CD4-positive, alpha-beta T cell (primary cell): Measurements from ENCODE around the gene CMSS1. TPM values are rescaled to one million over a fixed set of nuclear protein-coding genes. Genes with fewer than 3 reads are reported as not detected.
A peak's percentile ranks its signal among the peaks of the same experiment; 100 is the strongest.

Source experiments
- ATAC-seq: fragments of 200-7000 bp; cut with Tn5 transposase; one replicate; pipeline ENCODE4 v1.10.0; 2022; ENCODE audit warnings: mild to moderate bottlenecking; ENCODE audit not compliant: poor library complexity
- CTCF ChIA-PET: fragments of 350-600 bp; sonication (Branson Sonifier 250); formaldehyde crosslinking; loops from one replicate; lab custom pipeline; 2021; ENCODE audit warnings: antibody characterized with exemption, inconsistent platforms; lab: Charles Lee
- POLR2A ChIA-PET: fragments of 350-600 bp; sonication (Branson Sonifier 250); formaldehyde crosslinking; loops from one replicate; lab custom pipeline; 2021; ENCODE audit warnings: antibody characterized with exemption, inconsistent platforms; lab: Charles Lee
- DNase-seq, 14 experiments: peaks; one replicate each; pipeline ENCODE4 v3.0.0-alpha.2; 2013 to 2020; ENCODE audit warnings: mixed read lengths in 2 of 14
- H3K27ac ChIP-seq, 2 donors: one replicate each; pipeline versions ENCODE4 v1.5.1 to v1.7.0; 2013; ENCODE audit warnings: low read length in 2 of 2, low read depth in 1 of 2, mild to moderate bottlenecking in 1 of 2
- H3K27me3 ChIP-seq, 2 experiments: 1 replicate in 1 of 2; 2 replicates in 1 of 2; pipeline versions ENCODE4 v1.6.1 to v1.7.0; 2013; ENCODE audit warnings: low read length in 2 of 2, control low read depth in 1 of 2, mild to moderate bottlenecking in 1 of 2, moderate library complexity in 1 of 2; ENCODE audit not compliant: insufficient read depth in 2 of 2, control insufficient read depth in 1 of 2
- H3K36me3 ChIP-seq: one replicate; pipeline ENCODE4 v1.6.1; 2013; ENCODE audit warnings: low read length, control low read depth; ENCODE audit not compliant: insufficient read depth
- H3K4me1 ChIP-seq: one replicate; pipeline ENCODE4 v1.6.1; 2013; ENCODE audit warnings: low read length, control low read depth; ENCODE audit not compliant: insufficient read depth
- H3K4me3 ChIP-seq: one replicate; pipeline ENCODE4 v1.5.1; 2013; ENCODE audit warnings: mild to moderate bottlenecking, low read length, moderate library complexity
- H3K9me3 ChIP-seq, 2 experiments: 1 replicate in 1 of 2; 2 replicates in 1 of 2; pipeline versions ENCODE4 v1.6.1 to v1.7.0; 2013; ENCODE audit warnings: low read length in 2 of 2, mild to moderate bottlenecking in 2 of 2, control low read depth in 1 of 2, moderate library complexity in 1 of 2; ENCODE audit not compliant: control insufficient read depth in 1 of 2, insufficient read depth in 1 of 2
- H3K27ac Mint-ChIP-seq: one replicate; pipeline ENCODE4 v1.8.0; 2020; ENCODE audit warnings: mixed read lengths
- H3K27me3 Mint-ChIP-seq: one replicate; pipeline ENCODE4 v1.8.0; 2021; ENCODE audit warnings: mixed read lengths
- H3K36me3 Mint-ChIP-seq: one replicate; pipeline ENCODE4 v1.8.0; 2021; ENCODE audit warnings: low read depth, mixed read lengths
- H3K4me1 Mint-ChIP-seq: one replicate; pipeline ENCODE4 v1.8.0; 2021; ENCODE audit warnings: low read depth, mixed read lengths
- H3K4me3 Mint-ChIP-seq: one replicate; pipeline ENCODE4 v1.8.0; 2020; ENCODE audit warnings: mild to moderate bottlenecking, mixed read lengths
- H3K9me3 Mint-ChIP-seq: one replicate; pipeline ENCODE4 v1.8.0; 2020; ENCODE audit warnings: mixed read lengths
- CTCF ChIP-seq: fragments of 200-600 bp; IDR thresholded peaks from one replicate; pipeline ENCODE4 v1.8.0; 2022; ENCODE audit warnings: antibody characterized with exemption, mild to moderate bottlenecking
- intact Hi-C, 2 experiments: fragments of 100-400 bp; cut with DNase I in 1 of 2; cut with micrococcal nuclease in 1 of 2; formaldehyde crosslinking; loops; one replicate each; pipeline versions ENCODE4 v1.15.1 to v1.9.0; 2023 to 2025; cut with DNase I, micrococcal nuclease
- polyA plus RNA-seq, 2 donors: library from polyadenylated mRNA; unstranded; fragments of 120-200 nt; gene quantifications; one replicate each; pipeline ENCODE4 v1.2.1, GENCODE V29; 2013
- total RNA-seq, 174 experiments: library from RNA in 2 of 174; stranded (reverse) in 2 of 174; gene quantifications; one replicate each; pipeline ENCODE4 v1.2.3 and lab custom pipeline; 2021 to 2026

CMSS1 gene
- total RNA-seq (10 to 100 TPM; 12.2 TPM), total RNA-seq (lab: John Stamatoyannopoulos, UW) (9.2 to 166 (median 21.4) reads per million in 172 experiments)
- 16.4 TPM for polyA plus RNA-seq (2013, experiment 1 of 2)
- 17.4 TPM for polyA plus RNA-seq (2013, experiment 2 of 2)

DNA sequence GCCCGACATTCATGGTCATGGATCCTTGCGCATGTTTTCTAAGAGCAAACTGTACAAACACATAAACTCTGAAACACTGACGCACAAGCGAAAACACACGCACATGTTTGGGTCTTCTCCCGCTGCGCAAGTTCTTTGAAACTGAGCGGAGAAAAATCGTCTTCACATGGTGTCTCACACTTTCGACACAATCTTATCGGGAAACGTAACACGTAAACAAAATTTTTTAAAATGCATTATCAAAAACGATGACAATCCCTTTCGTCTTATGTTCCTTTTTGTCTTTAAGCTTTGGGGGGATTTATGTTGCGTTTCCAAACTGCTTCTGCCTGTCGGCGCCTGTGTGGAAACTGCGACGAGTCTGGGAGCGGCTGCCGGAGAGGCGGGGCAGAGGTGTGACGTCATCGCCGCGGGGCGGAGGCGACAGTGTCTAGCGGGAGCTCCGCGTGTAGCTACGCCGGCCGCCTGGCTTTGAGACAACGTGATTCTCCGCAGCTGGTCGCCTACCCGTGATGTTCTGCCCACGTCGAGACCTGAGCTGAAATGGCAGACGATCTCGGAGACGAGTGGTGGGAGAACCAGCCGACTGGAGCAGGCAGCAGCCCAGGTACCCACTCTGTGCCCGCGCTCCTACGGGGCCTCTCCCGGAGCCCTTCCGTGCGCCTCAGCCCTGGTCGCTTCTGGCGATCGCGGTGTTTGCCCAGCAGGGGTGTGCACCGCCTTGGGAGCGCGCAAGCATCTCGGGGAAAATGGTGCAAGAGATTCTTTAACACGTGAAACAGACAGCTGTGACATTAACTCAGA, at the start of gene CMSS1:
Gene CMSS1, plus strand, starts transcription at position 426 of the 804 bp plus-strand sequence.
- no peaks in the 10 kb centered on the region for H3K36me3 ChIP-seq
- Mint-ChIP-seq H3K27me3 (no peaks in the 10 kb centered on the region), H3K9me3 (no peaks in the 10 kb centered on the region), H3K27ac (peak within 1 kb of the TSS; percentile 100), H3K36me3 (peaks cover 21% of the 10 kb centered on the region), H3K4me3 (peak within 1 kb of the TSS; percentile 97), H3K4me1 (peaks cover 48% of the 10 kb centered on the region)
- peak; percentile 90 to 98 (median 96) for DNase-seq
- H3K9me3 ChIP-seq: no peaks in the 10 kb centered on the region
- ATAC-seq: peak; percentile 80
- CTCF ChIA-PET: interaction anchor here (1.4 to 2.4 kb wide), 3 partner anchors 10 to 251 kb away, joined by 4 to 11 read pairs (median 6); no protein-coding TSS in a partner anchor
- H3K4me1 ChIP-seq: peaks cover 15% of the 10 kb centered on the region
- TF ChIP-seq CTCF: no peak
- intact Hi-C loops: loop anchor here (1.0 to 10.0 kb wide), 11 partner anchors 15 to 1295 kb away; partner anchors contain the start of genes CLDND1 (in 2 of the 2), DCBLD2 (in 2 of the 2), LNP1 (in 2 of the 2) and TOMM70 (in 2 of the 2)
- peak within 1 kb of the TSS; percentile 71 for H3K4me3 ChIP-seq
- no peaks in the 10 kb centered on the region for H3K27me3 ChIP-seq
- POLR2A ChIA-PET: interaction anchor here (0.6 to 1.7 kb wide), 12 partner anchors 10 to 1859 kb away, joined by 3 to 21 read pairs (median 4); partner anchors contain the start of genes CPOX, DCBLD2, LNP1 and TBC1D23
- peak within 1 kb of the TSS; percentile 76 to 86 for H3K27ac ChIP-seq

GRCh38 chr3:99768126-99768525, 49.5 kb upstream of the CMSS1 start:
- no peaks in the 10 kb centered on the region for H3K27me3 Mint-ChIP-seq
- Histone ChIP-seq H3K4me3 (no peak overlapping the region), H3K9me3 (no peaks in the 10 kb centered on the region), H3K4me1 (no peaks in the 10 kb centered on the region), H3K36me3 (no peaks in the 10 kb centered on the region), H3K27ac (no peak overlapping the region), H3K27me3 (no peaks in the 10 kb centered on the region)
- H3K4me1 Mint-ChIP-seq: no peaks in the 10 kb centered on the region
- DNase-seq: no peak
- intact Hi-C loops: no loop called here
- no peaks in the 10 kb centered on the region for H3K36me3 Mint-ChIP-seq
- ChIA-PET POLR2A (no interaction called here), CTCF (no interaction called here)
- H3K9me3 Mint-ChIP-seq: no peaks in the 10 kb centered on the region
- no peak overlapping the region for H3K4me3 Mint-ChIP-seq
- no peak overlapping the region for H3K27ac Mint-ChIP-seq
- no peak for ATAC-seq
- TF ChIP-seq CTCF: no peak

DNA sequence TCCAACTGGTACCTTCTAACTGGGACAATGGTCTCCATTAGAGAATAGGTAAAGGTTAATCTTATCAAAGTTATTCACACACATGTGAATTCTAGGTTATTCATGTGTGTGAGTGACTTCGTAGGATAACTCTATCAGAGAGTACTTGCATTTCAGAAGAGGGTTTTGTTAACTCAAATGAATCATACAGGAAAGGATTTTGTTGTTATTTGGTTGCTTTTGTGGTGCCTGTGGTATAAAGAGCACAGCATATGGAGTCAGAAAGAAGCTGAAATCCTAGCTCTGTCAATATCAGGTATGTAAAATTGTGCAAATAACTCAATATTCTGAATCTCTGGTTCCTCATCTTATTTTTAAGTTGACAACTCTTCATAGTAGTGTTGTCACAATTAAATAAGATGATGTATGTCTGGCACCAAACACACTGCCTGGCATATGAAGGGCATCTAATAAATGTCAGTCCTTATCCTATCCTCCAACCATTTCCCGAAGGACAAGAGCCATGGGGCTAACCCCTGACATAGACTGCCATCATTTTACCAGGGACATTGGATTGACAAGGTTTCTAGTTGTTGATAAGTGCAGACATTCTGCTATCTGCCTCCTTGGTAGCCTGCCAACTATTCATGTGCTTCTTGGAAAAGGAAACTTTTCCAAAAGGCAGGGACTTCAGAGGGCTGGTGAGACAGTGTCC, 48.7 kb upstream of the CMSS1 start:
- CTCF ChIA-PET: no interaction called here
- H3K4me1 Mint-ChIP-seq: no peaks in the 10 kb centered on the region
- no peak for TF ChIP-seq CTCF

More for the DNA sequence above, 48.7 kb upstream of the CMSS1 start:
- no peaks in the 10 kb centered on the region for H3K36me3 Mint-ChIP-seq
- H3K27ac Mint-ChIP-seq: no peak overlapping the region
- Histone ChIP-seq H3K4me3 (no peak overlapping the region), H3K9me3 (no peaks in the 10 kb centered on the region), H3K36me3 (no peaks in the 10 kb centered on the region), H3K27ac (no peak overlapping the region), H3K27me3 (no peaks in the 10 kb centered on the region), H3K4me1 (no peaks in the 10 kb centered on the region)
- no peak for ATAC-seq
- H3K4me3 Mint-ChIP-seq: no peak overlapping the region
- H3K27me3 Mint-ChIP-seq: no peaks in the 10 kb centered on the region
- intact Hi-C loops: no loop called here
- DNase-seq: no peak
- H3K9me3 Mint-ChIP-seq: no peaks in the 10 kb centered on the region
- POLR2A ChIA-PET: no interaction called here
